Effector memory CD4-positive, alpha-beta T cell (primary cell): ENCODE data around the gene UBR3.
"Not testable (repeated sequence)": the region's sequence is repeated elsewhere in the genome, so short reads cannot be mapped to it uniquely, and the experiment has no call there.

Experiments
- DNase-seq, 3 donors: peaks; one replicate each; pipeline ENCODE4 v3.0.0-alpha.2; 2020
- H3K27ac ChIP-seq: 2 replicates; pipeline ENCODE4 v1.7.0; 2013; ENCODE audit warnings: mild to moderate bottlenecking, low read length, moderate library complexity; ENCODE audit not compliant: insufficient read depth, poor library complexity, severe bottlenecking
- H3K27me3 ChIP-seq: replicated peaks from 2 replicates; pipeline ENCODE4 v1.7.0; 2013; ENCODE audit warnings: mild to moderate bottlenecking, low read length; ENCODE audit not compliant: insufficient read depth, control insufficient read depth, poor library complexity, severe bottlenecking
- H3K36me3 ChIP-seq: 2 replicates; pipeline ENCODE4 v1.7.0; 2013; ENCODE audit warnings: mild to moderate bottlenecking, low read length, moderate library complexity; ENCODE audit not compliant: control insufficient read depth, insufficient read depth
- H3K4me1 ChIP-seq: 2 replicates; pipeline ENCODE4 v1.7.0; 2013; ENCODE audit warnings: low read length, mild to moderate bottlenecking; ENCODE audit not compliant: control insufficient read depth, insufficient read depth, poor library complexity, severe bottlenecking
- H3K4me3 ChIP-seq: 2 replicates; pipeline ENCODE4 v1.7.0; 2013; ENCODE audit warnings: low read length, low read depth, mild to moderate bottlenecking; ENCODE audit not compliant: insufficient read depth, poor library complexity, severe bottlenecking
- H3K9me3 ChIP-seq: 2 replicates; pipeline ENCODE4 v1.7.0; 2013; ENCODE audit warnings: mild to moderate bottlenecking, low read length, moderate library complexity; ENCODE audit not compliant: control insufficient read depth

The UBR3 gene

DNA sequence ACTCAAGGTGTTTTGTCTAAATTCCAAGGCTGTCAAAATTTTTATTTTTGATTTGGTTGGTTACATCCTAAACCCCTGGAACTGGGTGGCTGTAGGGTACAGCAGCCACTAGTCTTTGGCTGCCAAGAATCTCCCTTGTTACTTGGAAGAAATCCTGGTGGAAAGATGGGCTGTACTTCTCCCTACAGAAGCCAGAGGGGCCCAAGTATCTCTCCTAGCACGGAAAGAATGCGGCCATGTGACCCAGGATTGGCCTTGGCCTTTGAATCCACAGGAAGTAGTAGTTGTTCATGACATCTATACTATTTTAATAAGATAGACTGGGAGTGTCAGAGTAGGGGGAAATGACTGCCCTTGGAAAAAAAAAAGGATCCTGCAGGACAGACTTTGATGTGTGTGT is 296.3 kb downstream of the UBR3 start:
- Histone ChIP-seq H3K27ac (no peak overlapping the region), H3K4me1 (no peaks in the 10 kb centered on the region), H3K4me3 (no peak overlapping the region), H3K27me3 (no peaks in the 10 kb centered on the region), H3K9me3 (no peaks in the 10 kb centered on the region), H3K36me3 (no peaks in the 10 kb centered on the region)
- no peak for DNase-seq

DNA sequence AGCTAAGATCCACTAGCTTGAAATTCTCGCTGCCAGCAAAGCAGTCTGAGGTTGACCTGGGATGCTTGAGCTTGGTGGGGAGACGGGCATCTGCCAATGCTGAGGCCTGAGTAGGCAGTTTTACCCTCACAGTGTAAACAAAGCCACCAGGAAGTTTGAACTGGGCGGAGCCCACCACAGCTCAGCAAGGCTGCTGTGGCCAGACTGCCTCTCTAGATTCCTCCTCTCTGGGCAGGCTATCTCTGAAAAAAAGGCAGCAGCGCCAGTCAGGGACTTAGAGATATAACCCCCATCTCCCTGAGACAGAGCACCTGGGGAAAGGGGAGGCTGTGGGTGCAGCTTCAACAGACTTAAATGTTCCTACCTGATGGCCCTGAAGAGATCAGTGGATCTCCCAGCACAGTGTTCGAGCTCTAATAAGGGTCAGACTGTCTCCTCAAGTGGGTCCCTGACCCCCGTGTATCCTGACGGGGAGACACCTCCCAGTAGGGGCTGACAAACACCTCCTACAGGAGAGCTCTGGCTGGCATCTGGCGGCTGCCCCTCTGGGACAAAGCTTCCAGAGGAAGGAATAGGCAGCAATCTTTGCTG is 299.0 kb downstream of the UBR3 start:
- H3K27me3 ChIP-seq, H3K4me1 ChIP-seq, DNase-seq, H3K27ac ChIP-seq, H3K4me3 ChIP-seq, H3K9me3 ChIP-seq, H3K36me3 ChIP-seq: not testable (repeated sequence)
